CD8-positive, alpha-beta memory T cell (primary cell): ENCODE data around the gene CDH3. TPM values are rescaled to one million over a fixed set of nuclear protein-coding genes. Genes with fewer than 3 reads are reported as not detected.

Experiments used
- CTCF ChIA-PET: fragments of 350-600 bp; sonication (Branson Sonifier 250); formaldehyde crosslinking; loops from one replicate; lab custom pipeline; 2021; ENCODE audit warnings: antibody characterized with exemption; lab: Charles Lee
- POLR2A ChIA-PET: fragments of 350-600 bp; sonication (Branson Sonifier 250); formaldehyde crosslinking; loops from one replicate; lab custom pipeline; 2021; ENCODE audit warnings: antibody characterized with exemption; lab: Charles Lee
- DNase-seq, 5 donors: peaks; one replicate each; pipeline versions ENCODE4 v3.0.0 to v3.0.0-alpha.2; 2020 to 2022; ENCODE audit warnings: mixed read lengths in 1 of 5
- H3K27ac ChIP-seq: one replicate; pipeline ENCODE4 v1.7.0; 2013; ENCODE audit warnings: low read depth, mild to moderate bottlenecking, low read length, moderate library complexity
- H3K27me3 ChIP-seq: 2 replicates; pipeline ENCODE4 v1.7.0; 2013; ENCODE audit warnings: low read length, mild to moderate bottlenecking; ENCODE audit not compliant: insufficient read depth, poor library complexity, severe bottlenecking
- H3K36me3 ChIP-seq: 2 replicates; pipeline ENCODE4 v1.7.0; 2013; ENCODE audit warnings: mild to moderate bottlenecking, low read length, moderate library complexity; ENCODE audit not compliant: insufficient read depth
- H3K4me1 ChIP-seq: 2 replicates; pipeline ENCODE4 v1.7.0; 2013; ENCODE audit warnings: mild to moderate bottlenecking, low read length, moderate library complexity; ENCODE audit not compliant: insufficient read depth
- H3K4me3 ChIP-seq: 2 replicates; pipeline ENCODE4 v1.7.0; 2013; ENCODE audit warnings: mild to moderate bottlenecking, low read length
- H3K9me3 ChIP-seq: 2 replicates; pipeline ENCODE4 v1.7.0; 2013; ENCODE audit warnings: mild to moderate bottlenecking, low read length
- H3K27ac Mint-ChIP-seq, 8 donors: one replicate each; pipeline ENCODE4 v1.8.0; 2020 to 2021; ENCODE audit warnings: mixed read lengths in 8 of 8, mild to moderate bottlenecking in 6 of 8, inconsistent platforms in 3 of 8, moderate library complexity in 3 of 8
- H3K27me3 Mint-ChIP-seq, 2 donors: one replicate each; pipeline ENCODE4 v1.8.0; 2020 to 2021; ENCODE audit warnings: mixed read lengths in 2 of 2, mild to moderate bottlenecking in 1 of 2, moderate library complexity in 1 of 2
- H3K36me3 Mint-ChIP-seq, 3 donors: one replicate each; pipeline ENCODE4 v1.8.0; 2020 to 2021; ENCODE audit warnings: mixed read lengths in 3 of 3, inconsistent platforms in 1 of 3, mild to moderate bottlenecking in 1 of 3
- H3K4me1 Mint-ChIP-seq, 3 donors: one replicate each; pipeline ENCODE4 v1.8.0; 2020 to 2021; ENCODE audit warnings: mixed read lengths in 3 of 3, inconsistent platforms in 1 of 3, mild to moderate bottlenecking in 1 of 3
- H3K4me3 Mint-ChIP-seq, 7 donors: one replicate each; pipeline ENCODE4 v1.8.0; 2020 to 2021; ENCODE audit warnings: mixed read lengths in 7 of 7, mild to moderate bottlenecking in 6 of 7, moderate library complexity in 4 of 7, inconsistent platforms in 2 of 7
- H3K9me3 Mint-ChIP-seq, 5 donors: one replicate each; pipeline ENCODE4 v1.8.0; 2020 to 2022; ENCODE audit warnings: mixed read lengths in 5 of 5, mild to moderate bottlenecking in 3 of 5, moderate library complexity in 2 of 5, inconsistent platforms in 1 of 5
- polyA plus RNA-seq: library from polyadenylated mRNA; unstranded; fragments of 300-500 nt; fragmentation: Illumina TruSeq; gene quantifications from one replicate; pipeline ENCODE4 v1.2.3, GENCODE V29; 2021
- total RNA-seq, 2 experiments: library from RNA; stranded (reverse); gene quantifications; one replicate each; pipeline ENCODE4 v1.2.3, GENCODE V29; 2021

CDH3 gene
- total and polyA plus RNA-seq, 3 experiments from 2014 or later: 0.14 TPM; not detected in 2

- Mint-ChIP-seq H3K36me3 (no peaks in the 10 kb centered on the region), H3K9me3 (no peaks in the 10 kb centered on the region), H3K4me3 (no peak overlapping the region), H3K4me1 (no peaks in the 10 kb centered on the region), H3K27ac (no peak overlapping the region), H3K27me3 (peaks cover 14% of the 10 kb centered on the region in 2 donors)
- ChIA-PET CTCF (no interaction called here), POLR2A (no interaction called here)
- H3K4me3 ChIP-seq: no peak overlapping the region
- no peak overlapping the region for H3K27ac ChIP-seq
- no peaks in the 10 kb centered on the region for H3K36me3 ChIP-seq
- H3K27me3 ChIP-seq: no peaks in the 10 kb centered on the region
- no peaks in the 10 kb centered on the region for H3K9me3 ChIP-seq
- DNase-seq: no peak
- no peaks in the 10 kb centered on the region for H3K4me1 ChIP-seq
Measured at GRCh38 chr16:68728523-68728922, 83.4 kb downstream of the CDH3 start.

GRCh38 chr16:68731637-68732036, 86.5 kb downstream of the CDH3 start:
- H3K4me1 ChIP-seq: no peaks in the 10 kb centered on the region
- no peaks in the 10 kb centered on the region for H3K36me3 Mint-ChIP-seq
- H3K9me3 Mint-ChIP-seq: no peaks in the 10 kb centered on the region
- peaks cover 32 to 34% of the 10 kb centered on the region in 2 donors for H3K27me3 Mint-ChIP-seq
- H3K36me3 ChIP-seq: no peaks in the 10 kb centered on the region
- DNase-seq: no peak
- peaks cover 0 to 1% (median under 1%) of the 10 kb centered on the region in 3 donors for H3K4me1 Mint-ChIP-seq
- H3K9me3 ChIP-seq: no peaks in the 10 kb centered on the region
- no peak overlapping the region for H3K4me3 ChIP-seq
- no peak overlapping the region for H3K27ac Mint-ChIP-seq
- ChIA-PET CTCF (no interaction called here), POLR2A (no interaction called here)
- no peak overlapping the region for H3K27ac ChIP-seq
- H3K27me3 ChIP-seq: no peaks in the 10 kb centered on the region
- no peak overlapping the region for H3K4me3 Mint-ChIP-seq

- H3K36me3 Mint-ChIP-seq: no peaks in the 10 kb centered on the region
- Histone ChIP-seq H3K27me3 (no peaks in the 10 kb centered on the region), H3K36me3 (no peaks in the 10 kb centered on the region), H3K9me3 (no peaks in the 10 kb centered on the region), H3K4me1 (no peaks in the 10 kb centered on the region), H3K4me3 (no peak overlapping the region), H3K27ac (peak overlapping the region; percentile 45)
- ChIA-PET POLR2A (no interaction called here), CTCF (no interaction called here)
- H3K4me1 Mint-ChIP-seq: peaks cover 2 to 5% (median 4%) of the 10 kb centered on the region in 3 donors
- H3K4me3 Mint-ChIP-seq: no peak overlapping the region
- H3K9me3 Mint-ChIP-seq: no peaks in the 10 kb centered on the region
- no peak overlapping the region for H3K27ac Mint-ChIP-seq
- peaks cover 33 to 38% of the 10 kb centered on the region in 2 donors for H3K27me3 Mint-ChIP-seq
- DNase-seq: no peak
Measured at GRCh38 chr16:68732042-68732680, 87.1 kb downstream of the CDH3 start.

- no peaks in the 10 kb centered on the region for H3K4me1 ChIP-seq
- DNase-seq: no peak
- no peaks in the 10 kb centered on the region for H3K27me3 ChIP-seq
- peaks cover 33 to 41% of the 10 kb centered on the region in 2 donors for H3K27me3 Mint-ChIP-seq
- no peak overlapping the region for H3K4me3 ChIP-seq
- ChIA-PET POLR2A (no interaction called here), CTCF (no interaction called here)
- no peak overlapping the region for H3K4me3 Mint-ChIP-seq
- H3K9me3 Mint-ChIP-seq: no peaks in the 10 kb centered on the region
- H3K36me3 ChIP-seq: no peaks in the 10 kb centered on the region
- no peaks in the 10 kb centered on the region for H3K9me3 ChIP-seq
- peaks cover 5 to 7% (median 5%) of the 10 kb centered on the region in 3 donors for H3K4me1 Mint-ChIP-seq
- H3K36me3 Mint-ChIP-seq: no peaks in the 10 kb centered on the region
- H3K27ac Mint-ChIP-seq: no peak overlapping the region
- H3K27ac ChIP-seq: peak overlapping the region; percentile 45
Measured at GRCh38 chr16:68732741-68733399, 87.8 kb downstream of the CDH3 start.

- CTCF ChIA-PET: no interaction called here
- Mint-ChIP-seq H3K4me1 (peaks cover 5 to 10% (median 5%) of the 10 kb centered on the region in 3 donors), H3K9me3 (no peaks in the 10 kb centered on the region), H3K36me3 (peaks cover 0 to 1% (median 0%) of the 10 kb centered on the region in 3 donors), H3K4me3 (no peak overlapping the region), H3K27ac (no peak overlapping the region), H3K27me3 (peaks cover 35 to 46% of the 10 kb centered on the region in 2 donors)
- Histone ChIP-seq H3K36me3 (no peaks in the 10 kb centered on the region), H3K27ac (no peak overlapping the region), H3K4me1 (no peaks in the 10 kb centered on the region), H3K9me3 (no peaks in the 10 kb centered on the region), H3K27me3 (no peaks in the 10 kb centered on the region), H3K4me3 (no peak overlapping the region)
- no peak for DNase-seq
- POLR2A ChIA-PET: no interaction called here
Measured at GRCh38 chr16:68733570-68733969, 88.5 kb downstream of the CDH3 start.

- no peaks in the 10 kb centered on the region for H3K9me3 ChIP-seq
- ChIA-PET POLR2A (no interaction called here), CTCF (interaction anchor here (1.3 kb wide), 1 partner anchor 21 kb away, joined by 3 read pairs; no protein-coding TSS in a partner anchor)
- H3K36me3 Mint-ChIP-seq: peaks cover 0 to 2% (median 0%) of the 10 kb centered on the region in 3 donors
- H3K4me1 ChIP-seq: no peaks in the 10 kb centered on the region
- peaks cover 5 to 11% (median 5%) of the 10 kb centered on the region in 3 donors for H3K4me1 Mint-ChIP-seq
- no peak overlapping the region for H3K27ac ChIP-seq
- H3K4me3 Mint-ChIP-seq: no peak overlapping the region
- no peaks in the 10 kb centered on the region for H3K9me3 Mint-ChIP-seq
- no peaks in the 10 kb centered on the region for H3K36me3 ChIP-seq
- H3K27me3 ChIP-seq: no peaks in the 10 kb centered on the region
- H3K27ac Mint-ChIP-seq: no peak overlapping the region
- H3K27me3 Mint-ChIP-seq: peaks cover 36 to 45% of the 10 kb centered on the region in 2 donors
- DNase-seq: no peak
- H3K4me3 ChIP-seq: no peak overlapping the region
Measured at GRCh38 chr16:68734782-68735181, 89.7 kb downstream of the CDH3 start.

GRCh38 chr16:68736561-68736960, 91.5 kb downstream of the CDH3 start:
- Histone ChIP-seq H3K27ac (no peak overlapping the region), H3K4me1 (no peaks in the 10 kb centered on the region), H3K36me3 (no peaks in the 10 kb centered on the region), H3K9me3 (no peaks in the 10 kb centered on the region), H3K27me3 (no peaks in the 10 kb centered on the region), H3K4me3 (no peak overlapping the region)
- Mint-ChIP-seq H3K27ac (peak overlapping the region in 1 of 8 donors; percentile 59), H3K9me3 (no peaks in the 10 kb centered on the region), H3K27me3 (peaks cover 38 to 54% of the 10 kb centered on the region in 2 donors), H3K4me1 (peaks cover 5 to 14% (median 5%) of the 10 kb centered on the region in 3 donors), H3K36me3 (peaks cover 0 to 2% (median 0%) of the 10 kb centered on the region in 3 donors), H3K4me3 (peak overlapping the region in 6 of 7 donors; percentile 13 to 84 (median 63))
- POLR2A ChIA-PET: no interaction called here
- no peak for DNase-seq
- CTCF ChIA-PET: no interaction called here

GRCh38 chr16:68737046-68737729, 92.1 kb downstream of the CDH3 start, which contains the start of gene CDH1:
CDH1 (plus strand) TSS chr16:68737292; CDS start chr16:68737416, 124 bp downstream.
- ChIA-PET CTCF (no interaction called here), POLR2A (no interaction called here)
- no peaks in the 10 kb centered on the region for H3K27me3 ChIP-seq
- Mint-ChIP-seq H3K4me1 (peaks cover 5 to 14% (median 5%) of the 10 kb centered on the region in 3 donors), H3K27ac (peak within 1 kb of the TSS in 2 of 8 donors; percentile 59 to 70), H3K36me3 (peaks cover 0 to 2% (median 0%) of the 10 kb centered on the region in 3 donors), H3K27me3 (peaks cover 37 to 50% of the 10 kb centered on the region in 2 donors), H3K4me3 (peak within 1 kb of the TSS in 6 of 7 donors; percentile 13 to 84 (median 68)), H3K9me3 (no peaks in the 10 kb centered on the region)
- no peak within 1 kb of the TSS for H3K27ac ChIP-seq
- H3K4me3 ChIP-seq: no peak within 1 kb of the TSS
- no peaks in the 10 kb centered on the region for H3K4me1 ChIP-seq
- no peaks in the 10 kb centered on the region for H3K9me3 ChIP-seq
- no peaks in the 10 kb centered on the region for H3K36me3 ChIP-seq
- peak in 3 of 5 donors; percentile 7 to 53 (median 11) for DNase-seq
